Measurements from ENCODE around the gene EIF4E1B.

Gene EIF4E1B

GRCh38 chr5:176665517-176665916 lies 35.0 kb downstream of the EIF4E1B start:
- no peak for DNase-seq

DNA sequence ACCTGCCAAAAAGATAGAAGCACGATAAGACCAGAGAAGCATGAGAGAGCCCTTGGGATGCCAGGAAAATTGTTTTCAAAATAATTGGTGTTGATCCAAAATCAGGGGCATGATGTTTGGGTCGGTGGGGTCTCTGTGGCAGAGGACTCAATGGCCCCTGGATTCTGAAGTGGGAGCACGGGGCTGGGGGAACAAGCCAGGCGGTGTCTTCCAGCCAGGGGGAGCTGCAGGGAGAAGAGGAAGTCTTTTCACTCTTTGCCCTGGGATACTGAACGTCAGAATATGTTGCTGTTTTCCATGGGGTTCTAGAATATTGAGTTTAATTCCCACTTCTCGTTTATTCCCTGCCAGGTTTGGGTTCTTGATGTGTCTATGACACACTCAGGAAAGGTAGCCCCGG lies 37.2 kb downstream of the EIF4E1B start:
- DNase-seq, result no peak

DNA sequence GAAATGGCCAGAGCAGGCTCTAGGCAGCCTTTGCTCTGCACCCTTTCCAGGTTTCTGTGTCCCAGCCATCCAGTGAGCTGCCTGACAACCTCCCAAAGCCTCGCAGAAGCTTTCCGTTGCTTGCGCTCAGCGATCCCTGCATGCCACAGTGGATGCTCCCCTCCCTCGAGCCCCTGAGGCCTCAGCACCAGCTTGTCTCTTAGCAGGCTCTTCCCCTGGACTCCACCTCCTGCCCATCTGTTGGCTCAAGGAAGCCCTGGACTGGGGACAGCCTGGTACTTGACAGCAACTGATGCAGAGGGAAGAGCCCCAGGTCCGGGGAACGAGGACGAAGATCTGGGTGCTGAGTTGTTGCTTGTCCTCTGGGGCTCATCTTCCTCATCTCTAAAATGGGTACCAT lies 40.0 kb downstream of the EIF4E1B start:
- no peak for DNase-seq

GRCh38 chr5:176671399-176671798 lies 40.9 kb downstream of the EIF4E1B start:
- DNase-seq, result no peak

GRCh38 chr5:176671890-176672747 lies 41.6 kb downstream of the EIF4E1B start:
- no peak for DNase-seq

DNA sequence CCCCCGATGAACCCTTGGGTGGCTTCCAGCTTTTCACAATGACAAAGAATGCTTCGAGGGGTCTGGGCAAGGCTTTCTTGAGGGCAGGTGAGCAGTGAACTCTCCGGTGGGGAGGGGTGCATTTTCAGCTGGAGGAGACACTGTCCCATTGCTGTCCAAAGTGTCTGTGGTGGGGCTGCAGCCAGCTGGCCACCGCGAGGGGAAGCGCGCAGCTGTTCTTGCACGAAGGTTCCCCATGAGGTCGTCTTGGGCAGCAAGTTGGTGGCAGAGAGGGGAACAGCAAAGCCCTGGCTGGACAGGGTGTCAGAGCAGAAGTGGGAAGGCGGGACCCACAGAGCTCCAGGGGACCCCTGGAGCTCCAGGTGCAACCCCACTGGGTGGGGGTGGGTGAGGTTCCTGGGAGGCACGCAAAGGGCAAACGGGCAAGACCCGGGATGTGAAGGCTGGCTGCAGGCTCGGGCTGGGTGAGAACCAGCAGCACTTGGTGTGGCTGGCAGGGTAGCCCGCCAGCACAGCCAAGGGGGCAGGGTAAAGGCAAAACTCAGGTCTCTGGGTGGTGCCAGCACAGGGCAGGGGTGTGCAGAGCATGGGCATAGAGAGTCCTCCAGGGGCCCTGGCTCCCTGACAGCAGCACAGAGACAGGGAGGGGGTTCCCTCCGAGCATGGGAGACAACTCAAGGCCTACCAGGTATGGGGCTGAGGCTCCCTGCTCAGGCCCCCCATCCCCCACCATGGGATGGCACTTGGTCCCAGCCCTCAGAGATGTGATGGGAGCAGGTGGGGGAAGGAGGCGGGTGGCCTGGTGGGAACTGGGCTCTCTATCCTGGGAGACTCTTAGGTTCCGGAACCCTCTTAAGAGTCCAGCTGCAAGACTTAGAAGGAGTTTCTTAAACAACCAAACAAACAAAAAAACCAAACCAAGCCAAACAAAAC lies 43.4 kb downstream of the EIF4E1B start:
- no peak for DNase-seq

GRCh38 chr5:176674799-176675198 lies 44.3 kb downstream of the EIF4E1B start:
- no peak for DNase-seq

GRCh38 chr5:176675676-176676360 lies 45.3 kb downstream of the EIF4E1B start:
- DNase-seq, result no peak

DNA sequence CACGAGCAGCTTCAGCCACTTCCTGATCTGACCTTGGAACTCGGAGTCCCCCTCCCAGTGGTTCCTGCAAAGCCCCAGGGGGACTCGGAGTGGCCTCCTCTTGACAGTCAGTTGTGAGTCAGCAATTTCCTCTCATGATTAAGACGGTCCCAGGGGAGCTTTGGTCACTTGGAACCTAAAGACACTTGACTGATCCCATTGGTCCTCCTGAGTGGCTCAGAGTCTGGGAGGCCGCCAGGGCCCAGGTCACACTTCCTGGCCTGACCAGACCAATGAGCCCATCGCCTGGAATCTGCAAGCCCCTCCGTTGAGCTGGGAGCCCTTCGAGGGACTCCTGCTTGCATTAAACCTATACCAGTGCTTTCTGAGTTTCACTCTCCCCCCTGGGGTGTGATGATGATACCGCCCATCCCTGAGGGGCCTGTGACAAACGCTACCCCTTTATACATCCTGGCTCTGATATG lies 45.9 kb downstream of the EIF4E1B start:
- DNase-seq, result no peak

DNA sequence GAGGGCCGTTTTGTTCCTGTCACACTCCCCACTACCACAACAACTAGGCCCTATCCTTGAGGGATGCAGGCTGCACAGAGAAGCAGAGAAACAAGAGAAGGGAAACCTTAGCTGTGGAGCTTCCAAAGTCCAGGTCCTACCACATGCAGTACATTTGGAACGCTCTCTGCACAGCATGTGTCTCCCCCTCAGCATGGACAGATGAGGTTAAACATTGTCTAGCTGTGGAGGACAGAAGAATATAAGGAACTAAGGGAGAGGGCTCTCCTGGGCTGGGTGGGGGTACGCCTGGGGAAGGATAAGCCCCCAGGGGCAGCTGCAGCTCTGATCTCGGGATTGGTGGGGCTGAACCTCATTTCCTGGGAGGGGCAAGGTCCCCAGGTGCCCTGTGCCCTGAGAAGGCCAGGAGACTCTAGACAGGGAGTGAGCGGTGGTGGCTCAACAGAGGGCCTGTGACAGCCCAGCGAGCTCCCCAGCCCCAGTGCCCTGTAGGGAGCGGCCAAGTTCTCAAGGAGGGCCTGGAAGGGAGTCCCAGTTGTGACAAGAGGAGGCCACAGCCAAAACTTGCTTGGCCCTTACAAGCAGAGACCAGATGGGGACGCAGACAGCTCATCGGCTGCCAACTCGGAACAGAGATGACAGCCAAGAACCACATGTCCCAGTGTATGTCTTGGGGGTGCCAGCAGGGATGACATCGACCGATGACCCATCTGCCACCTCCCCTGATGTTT lies 46.9 kb downstream of the EIF4E1B start:
- DNase-seq, result no peak

DNA sequence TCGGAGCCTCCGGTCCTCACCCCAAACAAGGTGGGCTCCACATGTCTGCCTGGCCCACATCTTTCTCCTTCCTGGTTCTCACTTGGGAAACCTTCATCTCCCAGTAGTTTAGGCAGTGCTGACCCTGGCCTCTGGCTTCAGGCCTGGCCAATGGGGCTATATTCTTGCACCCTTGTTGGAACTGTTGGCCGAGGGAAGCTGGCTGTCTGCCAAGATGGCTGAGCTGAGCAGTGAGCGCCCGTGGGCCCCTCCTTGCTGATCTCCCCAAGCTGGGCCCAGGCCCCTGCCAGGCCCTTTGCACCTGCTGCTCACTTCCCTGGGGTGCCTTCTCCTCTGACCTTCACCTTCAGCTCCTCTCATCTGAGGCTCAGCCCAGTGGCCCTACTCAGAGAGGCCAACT lies 48.1 kb downstream of the EIF4E1B start:
- no peak for DNase-seq

GRCh38 chr5:176679365-176680225 lies 49.1 kb downstream of the EIF4E1B start:
- DNase-seq, result no peak

DNA sequence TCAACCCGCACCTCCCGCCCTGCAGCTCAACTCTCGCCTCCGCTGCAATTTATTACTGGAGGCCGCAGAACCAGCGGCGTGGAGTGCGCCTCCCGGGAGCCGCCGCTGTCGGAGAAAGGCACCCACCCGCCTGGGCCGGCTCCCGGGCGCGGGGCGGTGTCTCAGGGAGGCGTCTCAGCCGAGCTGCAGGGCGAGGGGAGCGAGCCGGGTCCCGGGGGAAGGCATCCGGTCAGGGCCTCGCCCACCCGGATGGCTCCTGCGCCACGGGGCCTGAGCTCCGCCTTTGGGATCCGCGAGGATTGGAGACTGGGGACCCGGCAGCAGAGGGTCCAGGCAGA lies 49.7 kb downstream of the EIF4E1B start:
- no peak for DNase-seq

DNA sequence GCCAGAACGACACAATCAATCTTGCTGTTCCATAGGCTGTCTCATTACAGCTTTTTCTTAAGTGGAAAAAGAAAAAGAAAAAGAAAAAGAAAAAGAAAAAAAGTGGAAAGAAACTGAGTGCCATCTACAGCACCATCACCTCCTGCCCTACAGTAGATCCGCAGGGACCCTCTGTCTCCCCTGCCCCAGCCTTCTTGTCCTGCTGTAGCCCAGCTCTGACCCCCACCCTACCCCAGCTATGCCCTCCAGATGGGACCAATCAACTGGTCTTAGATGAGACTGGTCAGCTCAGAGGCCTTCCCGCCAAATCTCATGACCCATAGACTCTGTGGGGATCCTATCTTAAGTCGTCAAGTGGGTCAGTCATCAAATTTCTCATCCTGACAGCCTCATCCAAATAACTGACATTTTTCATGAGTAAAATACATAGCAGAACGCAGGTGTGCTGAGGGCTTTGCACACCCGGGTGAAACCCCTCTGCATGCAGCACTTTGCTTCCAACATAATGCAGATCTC lies 51.6 kb downstream of the EIF4E1B start:
- no peak for DNase-seq

GRCh38 chr5:176685010-176685409 lies 54.5 kb downstream of the EIF4E1B start:
- DNase-seq, result no peak

DNA sequence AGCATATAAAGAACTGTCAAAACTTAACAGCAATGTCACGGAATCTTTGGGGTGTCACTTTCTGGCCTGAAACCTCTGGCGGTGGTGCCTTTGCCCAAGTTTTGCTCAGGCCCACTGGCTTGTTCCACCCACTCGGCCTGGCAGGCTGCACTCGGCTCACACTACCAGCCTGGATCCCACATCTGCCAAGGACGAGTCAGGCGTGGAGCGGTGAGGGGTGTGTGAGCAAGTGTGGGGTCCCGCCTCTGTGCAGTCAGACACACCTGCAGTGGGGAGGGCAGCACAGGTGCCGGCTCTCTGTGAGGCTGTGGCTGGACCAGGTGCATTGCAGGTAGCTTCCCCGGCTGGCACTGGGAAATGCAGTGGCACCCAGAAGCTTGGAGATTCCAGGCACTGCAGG lies 56.8 kb downstream of the EIF4E1B start:
- DNase-seq, result no peak

GRCh38 chr5:176687881-176688280 lies 57.4 kb downstream of the EIF4E1B start:
- no peak for DNase-seq

GRCh38 chr5:176690911-176691310 lies 60.4 kb downstream of the EIF4E1B start:
- DNase-seq, result no peak

DNA sequence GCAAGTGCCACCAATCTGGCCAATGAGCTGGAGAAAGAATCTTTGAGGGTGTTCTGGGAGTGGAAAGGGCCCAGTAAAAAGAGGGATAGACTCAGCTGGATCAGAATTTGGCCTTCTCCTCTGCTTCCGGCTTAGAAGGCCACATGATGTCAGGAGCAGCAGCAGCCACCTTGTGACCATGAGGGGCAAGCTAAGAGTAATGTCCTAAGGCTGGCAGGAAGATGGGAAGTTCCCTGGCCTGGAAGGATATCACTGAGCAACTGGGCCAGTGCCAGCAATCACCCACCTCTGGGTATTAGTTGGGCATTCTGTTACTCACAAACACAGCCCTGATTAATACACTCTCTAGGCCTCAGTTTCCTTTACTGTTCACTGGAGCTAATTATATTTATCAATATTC lies 61.0 kb downstream of the EIF4E1B start:
- DNase-seq, result no peak

DNA sequence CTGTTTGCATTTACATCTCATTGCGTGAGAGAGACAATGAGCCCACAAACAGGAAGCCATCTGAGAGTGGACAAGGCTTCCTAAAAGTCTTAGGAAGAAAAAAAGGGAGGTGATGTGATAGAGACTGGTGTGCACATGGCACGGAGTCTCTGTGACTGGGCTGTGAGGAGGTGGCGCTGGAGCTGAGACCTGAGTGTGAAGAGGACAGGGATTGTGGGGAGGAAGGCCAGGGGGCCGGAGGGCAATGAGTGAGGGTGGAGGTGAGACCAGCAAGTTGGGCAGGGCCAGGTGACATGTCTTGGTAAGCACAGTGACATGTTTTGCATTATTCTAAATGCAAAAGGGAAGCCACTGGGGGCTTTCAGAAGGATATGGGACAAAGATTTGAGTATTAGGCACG lies 61.9 kb downstream of the EIF4E1B start:
- DNase-seq, result no peak

DNA sequence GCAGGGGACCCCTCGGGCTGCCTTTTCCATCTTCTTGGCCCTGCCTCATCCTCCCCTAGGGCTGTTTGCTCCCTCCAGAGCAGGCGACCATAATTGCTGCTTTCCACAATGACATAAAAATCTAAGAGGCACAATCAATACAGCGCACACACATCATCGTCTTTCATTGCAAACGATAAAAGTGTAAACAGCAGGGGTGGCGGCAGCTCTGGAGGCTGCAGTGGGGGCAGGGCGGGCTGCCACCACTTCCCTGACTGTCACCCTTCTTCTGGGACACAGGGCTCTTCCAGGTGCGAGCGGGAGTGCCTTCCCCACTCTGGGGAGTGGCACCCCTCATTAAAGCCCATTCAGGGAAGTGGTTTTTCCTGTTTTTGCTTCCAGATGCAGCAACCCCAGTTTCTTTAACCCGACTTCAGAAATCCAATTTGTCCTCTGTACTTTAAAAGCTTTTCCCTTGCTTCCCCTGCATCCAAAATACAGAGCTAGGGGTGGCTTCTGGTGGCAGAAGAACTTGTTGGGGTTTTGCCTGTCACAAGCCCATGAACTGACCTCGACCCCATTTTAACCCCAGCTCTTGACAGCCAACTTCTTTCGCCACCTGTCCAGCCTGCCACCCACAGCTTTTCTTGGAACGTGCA lies 62.5 kb downstream of the EIF4E1B start:
- no peak for DNase-seq
